Measurements from ENCODE around the gene BHLHE23.

BHLHE23 gene

GRCh38 chr20:62958388-62959100 lies 48.2 kb downstream of the BHLHE23 start:
- DNase-seq: no peak

GRCh38 chr20:62957136-62958117 lies 49.3 kb downstream of the BHLHE23 start:
- no peak for DNase-seq

- no peak for DNase-seq
These were observed 50.2 kb downstream of the BHLHE23 start for GRCh38 chr20:62956387-62957135.
